COLO668 (cell line): ENCODE results near the gene COX7A2.

ENCODE experiments used
- DNase-seq: peaks from one replicate; lab custom pipeline; 2025; ENCODE audit not compliant: unreplicated experiment; lab: John Stamatoyannopoulos, UW

Gene COX7A2

DNA sequence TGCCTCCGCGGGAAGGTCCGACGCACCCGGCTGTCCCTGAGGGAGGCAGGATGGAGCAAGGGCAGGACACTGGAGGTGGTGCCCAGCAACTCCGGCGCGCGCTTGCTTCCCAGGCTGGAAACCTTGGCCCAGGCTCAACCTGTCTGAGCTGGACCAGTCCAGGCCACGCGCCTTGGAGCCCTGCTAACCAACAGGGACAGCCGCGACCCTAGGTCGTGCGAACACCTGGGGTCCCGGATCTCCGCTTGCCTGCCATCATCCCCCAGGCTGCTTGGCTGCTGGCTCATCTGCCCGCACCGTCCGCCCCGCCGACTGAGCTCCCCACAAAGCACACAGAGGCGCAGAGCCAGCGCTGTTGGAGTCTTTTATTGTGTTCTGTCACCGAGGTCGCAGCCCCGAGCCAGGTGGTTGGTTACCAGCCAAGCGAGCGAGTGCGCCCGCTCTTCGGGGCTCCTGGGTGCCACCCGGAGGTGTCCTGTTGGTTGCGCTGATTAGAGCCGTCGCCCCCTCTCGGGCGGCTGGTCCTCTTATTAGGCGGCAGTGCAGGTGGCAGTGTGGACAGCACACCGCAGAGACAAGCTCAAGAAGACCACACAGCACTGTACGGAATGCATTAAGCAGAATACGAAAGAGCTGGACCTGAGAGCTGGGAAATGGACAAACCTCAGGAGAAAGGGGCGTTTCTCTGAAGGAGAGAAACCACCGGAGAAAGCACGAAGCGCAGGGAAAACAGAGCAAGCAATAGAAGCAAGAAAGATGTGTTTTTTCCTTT, 41.5 kb downstream of the COX7A2 start:
- peak; percentile 3 for DNase-seq

DNA sequence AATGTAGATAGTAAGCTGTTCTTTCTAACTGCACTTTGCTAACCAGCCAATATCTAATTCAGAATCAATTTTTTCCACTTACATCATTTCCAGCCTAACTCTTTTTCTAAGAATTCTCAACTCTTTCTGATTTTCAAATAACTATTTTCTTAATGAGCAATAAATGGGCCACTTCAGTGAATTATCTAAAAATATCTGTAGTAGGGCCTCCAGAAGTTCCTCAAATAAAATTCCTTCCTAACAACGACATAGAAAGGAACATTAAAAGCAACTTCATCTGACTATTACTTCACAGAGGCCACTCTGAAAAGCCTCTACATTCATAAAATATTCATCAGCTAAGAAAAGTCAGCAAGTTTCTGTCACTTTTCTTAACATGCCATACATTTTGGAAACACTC, 42.6 kb downstream of the COX7A2 start:
- no peak for DNase-seq

DNA sequence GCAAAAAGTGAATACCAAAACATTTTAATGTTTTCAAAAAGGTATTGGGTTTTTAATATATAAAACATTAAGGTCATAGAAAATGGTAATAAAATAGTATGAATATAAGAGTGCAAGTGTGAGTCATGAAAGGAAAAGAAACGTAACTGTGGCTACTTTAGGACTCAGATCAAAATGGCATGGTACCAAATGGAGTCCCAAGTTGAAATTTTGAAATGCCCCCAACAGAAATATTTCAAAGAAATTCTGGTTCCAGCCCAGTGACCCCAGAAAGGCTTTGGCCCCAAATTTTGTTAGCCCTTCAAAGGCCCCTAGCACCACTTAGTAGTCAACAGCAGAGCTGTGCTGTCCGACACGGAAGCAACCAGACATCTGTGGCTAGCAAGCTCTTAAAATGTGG, 43.7 kb downstream of the COX7A2 start:
- DNase-seq, result no peak

DNA sequence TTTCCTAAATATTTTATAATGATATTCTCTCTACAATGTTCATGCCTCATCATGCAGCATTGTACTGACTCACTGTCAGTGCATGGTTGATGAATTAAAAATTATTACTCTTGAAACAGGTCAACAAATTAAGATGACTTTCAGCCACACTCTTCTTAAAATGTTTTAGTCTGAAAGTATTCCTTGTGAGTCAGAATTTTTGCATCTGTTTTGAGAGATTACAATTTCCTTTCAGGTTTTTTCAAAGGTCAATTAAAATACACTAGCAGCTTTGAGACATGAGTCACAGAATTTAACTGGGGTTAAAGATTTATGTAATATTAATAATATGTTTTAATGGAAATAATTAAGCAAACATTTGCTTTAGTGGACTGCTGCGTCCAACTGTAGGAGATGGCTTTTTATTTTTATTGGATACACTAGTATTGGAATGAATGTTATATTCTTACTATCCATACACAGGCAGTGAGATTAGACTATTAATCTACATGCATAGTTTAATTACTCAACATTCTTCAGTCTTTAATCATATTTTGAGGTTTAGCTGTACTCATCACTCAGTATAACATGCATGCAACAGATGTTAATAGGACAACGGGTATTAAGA, 47.4 kb downstream of the COX7A2 start:
- DNase-seq, result no peak

- no peak for DNase-seq
Measured at GRCh38 chr6:75188221-75188925, 55.2 kb downstream of the COX7A2 start.
